Vagina (tissue), 2 donors: ENCODE results near the gene FGFR2. TPM values are rescaled to one million over a fixed set of nuclear protein-coding genes. Genes with fewer than 3 reads are reported as not detected.

ENCODE experiments used
- DNase-seq, 2 donors: peaks; one replicate each; pipeline ENCODE4 v3.0.0-alpha.2; 2017; ENCODE audit errors: extremely low spot score in 2 of 2
- H3K27ac ChIP-seq: fragments of 200-600 bp; sonication (generic); one replicate; pipeline ENCODE4 v1.5.1; 2019
- H3K27me3 ChIP-seq: fragments of 200-600 bp; sonication (generic); one replicate; pipeline ENCODE4 v1.5.1; 2019
- H3K36me3 ChIP-seq, 2 donors: fragments of 200-600 bp; sonication (generic); one replicate each; pipeline ENCODE4 v1.5.1; 2017 to 2019
- H3K4me1 ChIP-seq: fragments of 200-600 bp; sonication (generic); one replicate; pipeline ENCODE4 v1.5.1; 2019
- H3K4me3 ChIP-seq, 2 donors: fragments of 200-600 bp; sonication (generic); 1 replicate in 1 of 2; 2 replicates in 1 of 2; pipeline ENCODE4 v1.5.1; 2016 to 2019
- H3K9me3 ChIP-seq: fragments of 200-600 bp; sonication (generic); one replicate; pipeline ENCODE4 v1.5.1; 2019
- CTCF ChIP-seq, 3 experiments: fragments of 450-650 bp in 2 of 3; fragments of 200-600 bp in 1 of 3; sonication (generic) in 1 of 3; IDR thresholded peaks; one replicate each; pipeline ENCODE4 v1.5.1; 2017 to 2019; ENCODE audit warnings: antibody characterized with exemption in 3 of 3, mild to moderate bottlenecking in 2 of 3, moderate library complexity in 2 of 3
- POLR2A ChIP-seq, 2 donors: fragments of 450-650 bp; IDR thresholded peaks; one replicate each; pipeline ENCODE4 v1.6.1; 2017; ENCODE audit warnings: antibody characterized with exemption in 2 of 2, mild to moderate bottlenecking in 2 of 2, moderate library complexity in 2 of 2
- POLR2AphosphoS5 ChIP-seq, 2 donors: sonication (generic); formaldehyde crosslinking; IDR thresholded peaks; one replicate each; pipeline ENCODE4 v1.9.0; 2017; ENCODE audit warnings: antibody characterized with exemption in 2 of 2, mild to moderate bottlenecking in 2 of 2, low read depth in 1 of 2; ENCODE audit not compliant: insufficient read depth in 1 of 2
- intact Hi-C: fragments of 100-400 bp; cut with DNase I; formaldehyde crosslinking; loops from one replicate; pipeline ENCODE4 v1.15.1; 2023
- total RNA-seq: library from RNA; depleted of rRNA; stranded (reverse); fragments of >200 nt; gene quantifications from one replicate; pipeline ENCODE4 v1.2.3, GENCODE V29; 2016

FGFR2 gene
- total RNA-seq, 1 donor from 2014 or later: 54.0 TPM

- H3K27me3 ChIP-seq: no peaks in the 10 kb centered on the region
- no peak for TF ChIP-seq POLR2AphosphoS5 (IDR thresholded peaks at IDR 0.05; ENCODE audit: insufficient read depth in 1 of 2, low read depth in 1 of 2)
- TF ChIP-seq CTCF (IDR thresholded peaks at IDR 0.05): no peak
- TF ChIP-seq POLR2A (IDR thresholded peaks at IDR 0.05): no peak
- H3K4me3 ChIP-seq: no peak overlapping the region
- H3K9me3 ChIP-seq: no peaks in the 10 kb centered on the region
- intact Hi-C loops: no loop called here
- H3K4me1 ChIP-seq: no peaks in the 10 kb centered on the region
- H3K27ac ChIP-seq: no peak overlapping the region
- no peak for DNase-seq
- no peaks in the 10 kb centered on the region for H3K36me3 ChIP-seq
These were observed 82.0 kb downstream of the FGFR2 start for GRCh38 chr10:121516093-121516865.

GRCh38 chr10:121514141-121514865, 83.9 kb downstream of the FGFR2 start:
- intact Hi-C loops: no loop called here

DNA sequence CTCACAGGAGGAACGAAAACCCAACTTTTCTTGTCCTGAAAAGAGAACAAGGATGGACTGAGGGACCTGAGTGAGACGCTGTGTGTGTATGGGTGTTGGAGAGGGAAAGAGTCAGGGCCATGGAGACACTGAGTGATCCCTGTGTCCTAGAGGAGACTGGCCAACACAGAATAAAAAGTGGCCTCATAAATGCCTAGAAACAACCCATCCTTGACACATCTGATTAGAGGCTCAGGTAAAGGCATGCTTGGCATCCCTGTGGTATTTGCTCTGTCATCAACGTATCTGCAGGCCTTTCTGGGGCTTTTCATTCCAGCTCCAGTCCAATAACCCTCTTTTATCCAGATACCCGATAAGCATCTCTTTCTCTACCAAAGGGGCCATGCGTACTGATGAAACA, 86.3 kb downstream of the FGFR2 start:
- no peak for DNase-seq
- Histone ChIP-seq H3K4me3 (no peak overlapping the region), H3K36me3 (no peaks in the 10 kb centered on the region), H3K9me3 (no peaks in the 10 kb centered on the region), H3K27ac (no peak overlapping the region), H3K4me1 (no peaks in the 10 kb centered on the region), H3K27me3 (no peaks in the 10 kb centered on the region)
- no peak for TF ChIP-seq POLR2AphosphoS5 (IDR thresholded peaks at IDR 0.05; ENCODE audit: insufficient read depth in 1 of 2, low read depth in 1 of 2)
- TF ChIP-seq POLR2A (IDR thresholded peaks at IDR 0.05): no peak
- no peak for TF ChIP-seq CTCF (IDR thresholded peaks at IDR 0.05)
- intact Hi-C loops: no loop called here

More at GRCh38 chr10:121514141-121514865, 83.9 kb downstream of the FGFR2 start:
- H3K4me3 ChIP-seq: no peak overlapping the region
- no peaks in the 10 kb centered on the region for H3K9me3 ChIP-seq
- H3K4me1 ChIP-seq: no peaks in the 10 kb centered on the region
- H3K27me3 ChIP-seq: no peaks in the 10 kb centered on the region
- no peak overlapping the region for H3K27ac ChIP-seq
- H3K36me3 ChIP-seq: no peaks in the 10 kb centered on the region
- DNase-seq: no peak
- no peak for TF ChIP-seq POLR2A (IDR thresholded peaks at IDR 0.05)
- TF ChIP-seq CTCF (IDR thresholded peaks at IDR 0.05): no peak
- TF ChIP-seq POLR2AphosphoS5 (IDR thresholded peaks at IDR 0.05; ENCODE audit: insufficient read depth in 1 of 2, low read depth in 1 of 2): no peak

- intact Hi-C loops: no loop called here
- Histone ChIP-seq H3K27ac (no peak overlapping the region), H3K27me3 (no peaks in the 10 kb centered on the region), H3K36me3 (no peaks in the 10 kb centered on the region), H3K4me3 (no peak overlapping the region), H3K4me1 (no peaks in the 10 kb centered on the region), H3K9me3 (no peaks in the 10 kb centered on the region)
- TF ChIP-seq POLR2AphosphoS5 (IDR thresholded peaks at IDR 0.05; ENCODE audit: insufficient read depth in 1 of 2, low read depth in 1 of 2) (no peak), POLR2A (IDR thresholded peaks at IDR 0.05) (no peak), CTCF (IDR thresholded peaks at IDR 0.05) (no peak)
- no peak for DNase-seq
These were observed 86.8 kb downstream of the FGFR2 start for GRCh38 chr10:121511460-121511859.
